Stomach smooth muscle (tissue), 2 donors: Measurements from ENCODE around the gene ALDH1L2.

Experiments
- H3K27ac ChIP-seq: one replicate; pipeline ENCODE4 v1.7.0; 2013; ENCODE audit warnings: mild to moderate bottlenecking, low read length, inconsistent platforms
- H3K27me3 ChIP-seq, 2 donors: one replicate each; pipeline ENCODE4 v1.7.0; 2013; ENCODE audit warnings: low read length in 2 of 2; ENCODE audit not compliant: insufficient read depth in 2 of 2, control insufficient read depth in 1 of 2
- H3K36me3 ChIP-seq, 2 donors: one replicate each; pipeline ENCODE4 v1.7.0; 2013; ENCODE audit warnings: low read length in 2 of 2; ENCODE audit not compliant: control insufficient read depth in 2 of 2, insufficient read depth in 2 of 2
- H3K4me1 ChIP-seq: one replicate; pipeline ENCODE4 v1.7.0; 2013; ENCODE audit warnings: low read length; ENCODE audit not compliant: control insufficient read depth, insufficient read depth
- H3K4me3 ChIP-seq, 2 donors: one replicate each; pipeline ENCODE4 v1.7.0; 2013; ENCODE audit warnings: low read length in 2 of 2
- H3K9ac ChIP-seq, 2 donors: one replicate each; pipeline ENCODE4 v1.7.0; 2013; ENCODE audit warnings: low read length in 2 of 2, mild to moderate bottlenecking in 1 of 2
- H3K9me3 ChIP-seq, 2 donors: one replicate each; pipeline ENCODE4 v1.7.0; 2013; ENCODE audit warnings: low read length in 2 of 2; ENCODE audit not compliant: control insufficient read depth in 2 of 2
- donor health status: healthy.
- donor health status: Pancreatic carcinoma.

The ALDH1L2 gene

GRCh38 chr12:105013892-105014291, 70.4 kb downstream of the ALDH1L2 start:
- H3K4me3 ChIP-seq, result no peak overlapping the region
- no peaks in the 10 kb centered on the region for H3K27me3 ChIP-seq
- no peaks in the 10 kb centered on the region for H3K9me3 ChIP-seq
- no peak overlapping the region for H3K27ac ChIP-seq
- no peaks in the 10 kb centered on the region for H3K4me1 ChIP-seq
- H3K9ac ChIP-seq, result no peak overlapping the region
- peaks cover 8 to 10% of the 10 kb centered on the region in 2 donors for H3K36me3 ChIP-seq

GRCh38 chr12:105001476-105001875, 82.8 kb downstream of the ALDH1L2 start:
- Histone ChIP-seq H3K9ac (no peak overlapping the region), H3K4me1 (no peaks in the 10 kb centered on the region), H3K4me3 (no peak overlapping the region), H3K9me3 (no peaks in the 10 kb centered on the region), H3K27ac (no peak overlapping the region), H3K36me3 (peaks cover 14 to 29% of the 10 kb centered on the region in 2 donors), H3K27me3 (no peaks in the 10 kb centered on the region)

- Histone ChIP-seq H3K36me3 (peaks cover 23 to 37% of the 10 kb centered on the region in 2 donors), H3K27ac (no peak overlapping the region), H3K4me1 (no peaks in the 10 kb centered on the region), H3K4me3 (no peak overlapping the region), H3K9me3 (no peaks in the 10 kb centered on the region), H3K27me3 (no peaks in the 10 kb centered on the region), H3K9ac (no peak overlapping the region)
These were observed 84.9 kb downstream of the ALDH1L2 start for GRCh38 chr12:104999347-104999685.

- no peak overlapping the region for H3K4me3 ChIP-seq
- no peak overlapping the region for H3K27ac ChIP-seq
- H3K9me3 ChIP-seq, result no peaks in the 10 kb centered on the region
- H3K9ac ChIP-seq, result no peak overlapping the region
- H3K27me3 ChIP-seq, result no peaks in the 10 kb centered on the region
- peaks cover 25 to 35% of the 10 kb centered on the region in 2 donors for H3K36me3 ChIP-seq
- H3K4me1 ChIP-seq, result no peaks in the 10 kb centered on the region
These were observed 85.6 kb downstream of the ALDH1L2 start for GRCh38 chr12:104998423-104999346.

- no peaks in the 10 kb centered on the region for H3K4me1 ChIP-seq
- no peaks in the 10 kb centered on the region for H3K27me3 ChIP-seq
- H3K9ac ChIP-seq, result no peak overlapping the region
- no peaks in the 10 kb centered on the region for H3K9me3 ChIP-seq
- H3K36me3 ChIP-seq, result peaks cover 27 to 32% of the 10 kb centered on the region in 2 donors
- no peak overlapping the region for H3K27ac ChIP-seq
- no peak overlapping the region for H3K4me3 ChIP-seq
These were observed 86.7 kb downstream of the ALDH1L2 start for GRCh38 chr12:104997541-104997940.

GRCh38 chr12:104994336-104994735, 89.9 kb downstream of the ALDH1L2 start:
- Histone ChIP-seq H3K9ac (no peak overlapping the region), H3K27me3 (no peaks in the 10 kb centered on the region), H3K36me3 (peaks cover 31 to 36% of the 10 kb centered on the region in 2 donors), H3K4me3 (no peak overlapping the region), H3K27ac (no peak overlapping the region), H3K4me1 (no peaks in the 10 kb centered on the region), H3K9me3 (no peaks in the 10 kb centered on the region)

GRCh38 chr12:104991565-104992128, 92.6 kb downstream of the ALDH1L2 start:
- H3K27ac ChIP-seq, result no peak overlapping the region
- no peak overlapping the region for H3K4me3 ChIP-seq
- peaks cover 11% of the 10 kb centered on the region for H3K4me1 ChIP-seq
- H3K9me3 ChIP-seq, result no peaks in the 10 kb centered on the region
- no peaks in the 10 kb centered on the region for H3K27me3 ChIP-seq
- H3K36me3 ChIP-seq, result peaks cover 28 to 32% of the 10 kb centered on the region in 2 donors
- H3K9ac ChIP-seq, result no peak overlapping the region

- Histone ChIP-seq H3K27ac (no peak overlapping the region), H3K9me3 (no peaks in the 10 kb centered on the region), H3K4me3 (no peak overlapping the region), H3K36me3 (peaks cover 24 to 27% of the 10 kb centered on the region in 2 donors), H3K27me3 (no peaks in the 10 kb centered on the region), H3K9ac (no peak overlapping the region), H3K4me1 (peaks cover 12% of the 10 kb centered on the region)
These were observed 93.3 kb downstream of the ALDH1L2 start for GRCh38 chr12:104990950-104991349.

GRCh38 chr12:104986022-104986941, 98.0 kb downstream of the ALDH1L2 start, which contains the start of gene NOPCHAP1:
Gene NOPCHAP1 (plus strand): TSS chr12:104986316. CDS start chr12:104986353, 37 bp downstream.
- Histone ChIP-seq H3K4me1 (peaks cover 12% of the 10 kb centered on the region), H3K27ac (peak within 1 kb of the TSS; percentile 18), H3K9ac (peak within 1 kb of the TSS; percentile 73 to 76), H3K27me3 (no peaks in the 10 kb centered on the region), H3K9me3 (no peaks in the 10 kb centered on the region), H3K4me3 (peak within 1 kb of the TSS; percentile 84 to 92), H3K36me3 (peaks cover 4 to 5% of the 10 kb centered on the region in 2 donors)

GRCh38 chr12:104985206-104985605, 99.1 kb downstream of the ALDH1L2 start:
- H3K27ac ChIP-seq, result no peak overlapping the region
- H3K4me3 ChIP-seq, result no peak overlapping the region
- H3K36me3 ChIP-seq, result no peaks in the 10 kb centered on the region
- peaks cover 12% of the 10 kb centered on the region for H3K4me1 ChIP-seq
- H3K9me3 ChIP-seq, result no peaks in the 10 kb centered on the region
- no peak overlapping the region for H3K9ac ChIP-seq
- H3K27me3 ChIP-seq, result no peaks in the 10 kb centered on the region
